Body of pancreas (tissue), 4 donors: ENCODE data around the gene NDST4. TPM values are rescaled to one million over a fixed set of nuclear protein-coding genes. Genes with fewer than 3 reads are reported as not detected.

Source experiments
- ATAC-seq: fragments of 150-250 bp; one replicate; pipeline ENCODE4 v1.9.1; 2016
- DNase-seq, 4 donors: peaks; one replicate each; pipeline ENCODE4 v3.0.0-alpha.2; 2019
- H3K27ac ChIP-seq, 4 donors: fragments of 200-600 bp; sonication (generic); 1 replicate in 3 of 4; 2 replicates in 1 of 4; pipeline versions ENCODE4 v1.5.1 to v1.6.1; 2016 to 2019; ENCODE audit warnings: mild to moderate bottlenecking in 1 of 4, mixed read lengths in 1 of 4, moderate library complexity in 1 of 4
- H3K27me3 ChIP-seq, 2 donors: fragments of 200-600 bp; sonication (generic); one replicate each; pipeline ENCODE4 v1.6.0; 2016; ENCODE audit warnings: mild to moderate bottlenecking in 1 of 2
- H3K36me3 ChIP-seq, 2 donors: fragments of 200-600 bp; sonication (generic); replicated peaks in 1 of 2; 2 replicates each; pipeline ENCODE4 v1.5.1; 2016; ENCODE audit warnings: low read depth in 2 of 2; ENCODE audit not compliant: insufficient read depth in 1 of 2
- H3K4me1 ChIP-seq: fragments of 200-600 bp; sonication (generic); one replicate; pipeline ENCODE4 v1.6.0; 2016
- H3K4me3 ChIP-seq, 2 donors: fragments of 200-600 bp; sonication (generic); 1 replicate in 1 of 2; 2 replicates in 1 of 2; pipeline ENCODE4 v1.5.1; 2016 to 2019
- H3K9me3 ChIP-seq, 3 donors: fragments of 200-600 bp; sonication (generic); 1 replicate in 2 of 3; 2 replicates in 1 of 3; pipeline ENCODE4 v1.5.1; 2016
- CTCF ChIP-seq, 7 experiments: fragments of 450-650 bp in 4 of 7; fragments of 200-600 bp in 3 of 7; sonication (generic) in 3 of 7; IDR thresholded peaks; one replicate each; pipeline ENCODE4 v1.5.1; 2016 to 2019; ENCODE audit warnings: antibody characterized with exemption in 7 of 7
- POLR2A ChIP-seq, 3 donors: fragments of 450-650 bp; IDR thresholded peaks; one replicate each; pipeline ENCODE4 v1.6.1; 2016; ENCODE audit warnings: antibody characterized with exemption in 3 of 3, mild to moderate bottlenecking in 2 of 3
- WGBS, 2 donors: methylation state at CpG; one replicate each; pipeline ENCODE4 v1.1.5; 2017; 5-methylcytosine and 5-hydroxymethylcytosine counted together
- intact Hi-C: fragments of 100-400 bp; cut with DNase I; formaldehyde crosslinking; loops from one replicate; pipeline ENCODE4 v1.15.1; 2023
- total RNA-seq, 2 donors: library from RNA; depleted of rRNA; stranded (reverse); fragments of >200 nt; gene quantifications; one replicate each; pipeline ENCODE4 v1.1.0, GENCODE V29; 2016

The NDST4 gene
- total RNA-seq, 2 donors from 2014 or later: not detected

DNA sequence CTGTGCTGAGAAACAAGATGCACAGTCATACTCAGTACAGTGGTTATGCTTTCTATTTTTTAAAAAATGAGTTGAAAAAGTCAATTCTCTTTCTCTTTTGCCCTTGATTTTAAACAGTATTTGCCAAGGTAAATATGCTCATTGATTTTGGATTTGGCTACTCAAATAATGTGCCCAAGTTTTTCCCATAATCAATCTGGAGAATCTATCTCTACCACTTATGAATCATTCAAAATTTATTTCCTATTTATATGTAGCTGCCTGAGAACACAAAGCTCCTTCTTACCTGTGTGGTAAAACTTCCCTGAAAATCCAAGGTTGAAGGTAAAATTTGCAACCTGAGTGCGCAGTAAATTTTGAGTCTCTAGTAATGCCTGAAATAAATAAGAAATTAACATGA lies 136.5 kb downstream of the NDST4 start:
- H3K36me3 ChIP-seq: no peaks in the 10 kb centered on the region
- ATAC-seq (no peak), DNase-seq (no peak)
- H3K27ac ChIP-seq: no peak overlapping the region
- intact Hi-C loops: no loop called here
- H3K9me3 ChIP-seq: no peaks in the 10 kb centered on the region
- no peaks in the 10 kb centered on the region for H3K27me3 ChIP-seq
- H3K4me3 ChIP-seq: no peak overlapping the region
- 37 to 57% methylated on average over 1 of the region's 1 CpG for WGBS, 2 donors
- H3K4me1 ChIP-seq: peaks cover 5% of the 10 kb centered on the region
- TF ChIP-seq POLR2A (IDR thresholded peaks at IDR 0.05) (no peak), CTCF (IDR thresholded peaks at IDR 0.05) (no peak)

GRCh38 chr4:114964026-114964425 lies 149.4 kb downstream of the NDST4 start:
- intact Hi-C loops: no loop called here
- TF ChIP-seq CTCF (IDR thresholded peaks at IDR 0.05): no peak
- no peak for TF ChIP-seq POLR2A (IDR thresholded peaks at IDR 0.05)
- no peak for ATAC-seq

GRCh38 chr4:114945616-114946015 lies 167.8 kb downstream of the NDST4 start:
- H3K27ac ChIP-seq: no peak overlapping the region
- H3K9me3 ChIP-seq: no peaks in the 10 kb centered on the region
- 93 to 94% methylated on average over 1 of the region's 1 CpG for WGBS, 2 donors
- ATAC-seq (no peak), DNase-seq (no peak)
- intact Hi-C loops: no loop called here
- no peak overlapping the region for H3K4me3 ChIP-seq
- no peaks in the 10 kb centered on the region for H3K4me1 ChIP-seq
- H3K27me3 ChIP-seq: no peaks in the 10 kb centered on the region
- no peaks in the 10 kb centered on the region for H3K36me3 ChIP-seq
- TF ChIP-seq POLR2A (IDR thresholded peaks at IDR 0.05) (no peak), CTCF (IDR thresholded peaks at IDR 0.05) (no peak)

More at GRCh38 chr4:114964026-114964425, 149.4 kb downstream of the NDST4 start:
- H3K36me3 ChIP-seq: no peaks in the 10 kb centered on the region
- no peak for DNase-seq
- no peak overlapping the region for H3K4me3 ChIP-seq
- H3K9me3 ChIP-seq: no peaks in the 10 kb centered on the region
- H3K27ac ChIP-seq: no peak overlapping the region
- H3K4me1 ChIP-seq: no peaks in the 10 kb centered on the region
- no peaks in the 10 kb centered on the region for H3K27me3 ChIP-seq

DNA sequence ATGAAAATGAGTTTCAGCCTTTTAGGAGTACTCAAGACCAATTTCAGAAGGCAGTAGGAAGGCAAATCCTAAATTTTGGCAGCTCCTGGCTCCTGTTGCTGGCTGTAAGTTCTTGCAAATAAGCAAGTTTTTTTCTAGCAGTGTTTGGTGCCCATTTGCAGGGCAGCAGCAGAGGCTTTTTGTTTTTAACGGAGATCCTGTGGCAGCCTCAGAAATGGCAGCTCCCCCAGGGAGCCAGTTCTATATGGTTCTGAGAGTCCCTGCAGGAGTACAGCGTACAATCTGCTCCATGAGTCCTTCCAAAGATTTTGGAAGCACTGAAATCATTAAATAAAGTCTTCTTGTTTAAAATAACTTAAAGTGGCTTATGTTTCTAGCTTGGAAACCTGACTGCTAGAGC lies 171.9 kb downstream of the NDST4 start:
- H3K36me3 ChIP-seq: no peaks in the 10 kb centered on the region

More for the DNA sequence above, 171.9 kb downstream of the NDST4 start:
- DNase-seq: no peak
- ATAC-seq: no peak
- intact Hi-C loops: no loop called here
- WGBS, 2 donors: 59 to 86% methylated on average over 2 of the region's 2 CpGs
- Histone ChIP-seq H3K27ac (no peak overlapping the region), H3K4me3 (no peak overlapping the region), H3K27me3 (no peaks in the 10 kb centered on the region), H3K4me1 (no peaks in the 10 kb centered on the region), H3K9me3 (no peaks in the 10 kb centered on the region)
- TF ChIP-seq POLR2A (IDR thresholded peaks at IDR 0.05) (no peak), CTCF (IDR thresholded peaks at IDR 0.05) (no peak)
